Measurements from ENCODE around the gene DCANP1.

The DCANP1 gene

GRCh38 chr5:135481387-135481786 is 34.2 kb upstream of the DCANP1 start:
- DNase-seq (ENCODE audit: insufficient read length, low spot score) (no peak), FAIRE-seq (no peak)

GRCh38 chr5:135480511-135480910 is 33.4 kb upstream of the DCANP1 start:
- no peak for DNase-seq (ENCODE audit: insufficient read length, low spot score)
- no peak for FAIRE-seq

- DNase-seq (ENCODE audit: insufficient read length, low spot score) (no peak), FAIRE-seq (no peak)
These were observed 31.8 kb upstream of the DCANP1 start for GRCh38 chr5:135478938-135479337.

- no peak for FAIRE-seq
- DNase-seq (ENCODE audit: insufficient read length, low spot score): no peak
These were observed 30.5 kb upstream of the DCANP1 start for GRCh38 chr5:135477613-135478066.

- FAIRE-seq (no peak), DNase-seq (ENCODE audit: insufficient read length, low spot score) (no peak)
These were observed 29.8 kb upstream of the DCANP1 start for GRCh38 chr5:135476615-135477581.

GRCh38 chr5:135473956-135474670 is 27.0 kb upstream of the DCANP1 start:
- no peak for FAIRE-seq
- no peak for DNase-seq (ENCODE audit: insufficient read length, low spot score)

GRCh38 chr5:135472141-135472540 is 25.0 kb upstream of the DCANP1 start:
- FAIRE-seq (no peak), DNase-seq (ENCODE audit: insufficient read length, low spot score) (no peak)

GRCh38 chr5:135471726-135472125 is 24.6 kb upstream of the DCANP1 start:
- no peak for FAIRE-seq

GRCh38 chr5:135469911-135470310 is 22.8 kb upstream of the DCANP1 start:
- FAIRE-seq: no peak

More at GRCh38 chr5:135471726-135472125, 24.6 kb upstream of the DCANP1 start:
- DNase-seq (ENCODE audit: insufficient read length, low spot score): no peak

GRCh38 chr5:135468541-135468940 is 21.4 kb upstream of the DCANP1 start:
- no peak for FAIRE-seq

More at GRCh38 chr5:135469911-135470310, 22.8 kb upstream of the DCANP1 start:
- DNase-seq (ENCODE audit: insufficient read length, low spot score): no peak

GRCh38 chr5:135467871-135468485 is 20.8 kb upstream of the DCANP1 start:
- DNase-seq (ENCODE audit: insufficient read length, low spot score) (no peak), FAIRE-seq (no peak)

More at GRCh38 chr5:135468541-135468940, 21.4 kb upstream of the DCANP1 start:
- DNase-seq (ENCODE audit: insufficient read length, low spot score): no peak

- FAIRE-seq (no peak), DNase-seq (ENCODE audit: insufficient read length, low spot score) (no peak)
These were observed 20.0 kb upstream of the DCANP1 start for GRCh38 chr5:135467051-135467625.

GRCh38 chr5:135466178-135467050 is 19.3 kb upstream of the DCANP1 start:
- peak; percentile 77 for FAIRE-seq
- peak; percentile 86 for DNase-seq (ENCODE audit: insufficient read length, low spot score)

- DNase-seq (ENCODE audit: insufficient read length, low spot score) (no peak), FAIRE-seq (no peak)
These were observed 18.4 kb upstream of the DCANP1 start for GRCh38 chr5:135465391-135466122.

GRCh38 chr5:135462304-135462703 is 15.2 kb upstream of the DCANP1 start:
- DNase-seq (ENCODE audit: insufficient read length, low spot score) (peak; percentile 75), FAIRE-seq (no peak)

GRCh38 chr5:135461481-135462151 is 14.5 kb upstream of the DCANP1 start:
- no peak for DNase-seq (ENCODE audit: insufficient read length, low spot score)
- no peak for FAIRE-seq

GRCh38 chr5:135460246-135461033 is 13.3 kb upstream of the DCANP1 start:
- DNase-seq (ENCODE audit: insufficient read length, low spot score) (no peak), FAIRE-seq (no peak)

GRCh38 chr5:135458921-135459331 is 11.8 kb upstream of the DCANP1 start:
- FAIRE-seq: no peak

More at GRCh38 chr5:135458921-135459331, 11.8 kb upstream of the DCANP1 start:
- peak; percentile 52 for DNase-seq (ENCODE audit: insufficient read length, low spot score)
